Measurements from ENCODE around the gene RTP3. TPM values are rescaled to one million over a fixed set of nuclear protein-coding genes. Genes with fewer than 3 reads are reported as not detected.

The RTP3 gene
- total and polyA plus RNA-seq, 2 of the 8 experiments (the other 6 are each of a cell fraction or from before 2014, with no cell fraction given): 0.08 TPM; not detected in 1

- Histone ChIP-seq H3K79me1 (ENCODE audit: low read depth, low read length) (no peaks in the 10 kb centered on the region), H2BK20ac (ENCODE audit: low read length) (0 out of 2 replicates have a peak overlapping the region, but pooled peaks have one; percentile 65), H3K4me3 (ENCODE audit: extremely low read depth in 1 of 4, insufficient read depth in 2 of 4, low read depth in 3 of 4, low read length in 4 of 4) (no peak overlapping the region), H3K9me3 (ENCODE audit: insufficient read depth in 2 of 2, low read depth in 1 of 2, low read length in 1 of 2) (peaks cover 0 to 10% of the 10 kb centered on the region in 2 experiments; a peak in 2 of 4 replicates), H3K23me2 (ENCODE audit: low read depth, low read length) (no peaks in the 10 kb centered on the region), H3K18ac (ENCODE audit: extremely low read depth, low read length) (no peak overlapping the region), H3K36me3 (ENCODE audit: control insufficient read depth in 2 of 4, insufficient read depth in 4 of 4, low read length in 3 of 4) (no peaks in the 10 kb centered on the region), H4K20me1 (replicated peaks in 1 of 2; ENCODE audit: control insufficient read depth in 1 of 2, insufficient read depth in 2 of 2, low read length in 2 of 2) (no peaks in the 10 kb centered on the region), H3K4me2 (ENCODE audit: insufficient read depth in 1 of 2, low read depth in 2 of 2, low read length in 2 of 2) (no peak overlapping the region), H2BK120ac (replicated peaks; ENCODE audit: low read depth, low read length) (no peak overlapping the region), H3K56ac (replicated peaks; ENCODE audit: insufficient read length, low read depth, low read length) (no peak overlapping the region), H4K5ac (ENCODE audit: insufficient read length, low read depth, low read length) (no peak overlapping the region), H3K4me1 (replicated peaks in 1 of 4; ENCODE audit: control insufficient read depth in 3 of 4, insufficient read depth in 4 of 4, low read length in 3 of 4) (peaks cover 0 to 7% (median 1%) of the 10 kb centered on the region in 4 experiments; a peak in 2 of 7 replicates), H3K27me3 (replicated peaks in 1 of 4; ENCODE audit: control insufficient read depth in 3 of 4, extremely low read depth in 1 of 4, insufficient read depth in 3 of 4, low read length in 3 of 4) (peaks cover 0 to 4% (median 0%) of the 10 kb centered on the region in 4 experiments; a peak in 1 of 7 replicates), H4K91ac (replicated peaks; ENCODE audit: insufficient read length, low read length) (no peak overlapping the region), H2BK5ac (ENCODE audit: low read depth, low read length) (no peak overlapping the region), H3K14ac (ENCODE audit: insufficient read length) (no peak overlapping the region), H2AK5ac (ENCODE audit: low read depth, low read length) (no peak overlapping the region), H2AFZ (ENCODE audit: low read length) (no peak overlapping the region), H3K79me2 (ENCODE audit: control insufficient read depth in 1 of 2, insufficient read depth in 2 of 2, low read length in 2 of 2) (no peaks in the 10 kb centered on the region), H3K9ac (replicated peaks in 1 of 4; ENCODE audit: extremely low read depth in 1 of 4, low read depth in 3 of 4, low read length in 3 of 4) (no peak overlapping the region), H3K27ac (ENCODE audit: low read depth, low read length) (no peak overlapping the region), H3K23ac (ENCODE audit: insufficient read length) (no peak overlapping the region), H3K4ac (replicated peaks; ENCODE audit: insufficient read length, low read depth, low read length) (no peak overlapping the region), H4K8ac (ENCODE audit: extremely low read depth, insufficient read depth, low read length) (no peak overlapping the region), H2BK12ac (ENCODE audit: low read depth, low read length) (no peak overlapping the region), H2BK15ac (ENCODE audit: low read length) (no peak overlapping the region; the same call in 1 of the 2 replicates)
- TF ChIP-seq GTF2F1 (IDR thresholded peaks at IDR 0.05; ENCODE audit: borderline replicate concordance, low read depth, low read length) (no peak), BACH1 (IDR thresholded peaks at IDR 0.05; ENCODE audit: low read length) (no peak), POLR2AphosphoS5 (IDR thresholded peaks at IDR 0.05; ENCODE audit: low read depth, low read length) (no peak), EGR1 (IDR thresholded peaks at IDR 0.05; ENCODE audit: borderline replicate concordance, low read depth, low read length) (no peak), CBX5 (IDR thresholded peaks at IDR 0.05; ENCODE audit: low read depth, low read length) (no peak)
- POLR2A ChIA-PET (ENCODE audit: partially characterized antibody): interaction anchor here (0.9 to 2.9 kb wide), 6 partner anchors 50 to 90 kb away, joined by 3 to 21 read pairs (median 4); no protein-coding TSS in a partner anchor
- no peak for FAIRE-seq
- DNase-seq (ENCODE audit: low read depth in 1 of 2, low spot score in 2 of 2): peak in 1 of 2 experiments; percentile 40
- CTCF ChIA-PET (ENCODE audit: partially characterized antibody): interaction anchor here (0.6 to 7.9 kb wide), 29 partner anchors 7 to 364 kb away, joined by 3 to 63 read pairs (median 4); no protein-coding TSS in a partner anchor
- WGBS, 2 experiments (ENCODE audit: extremely low coverage in 1 of 2, insufficient coverage in 1 of 2, insufficient read length in 1 of 2, insufficient replicate concordance in 2 of 2, low coverage in 1 of 2, low lambda C conversion rate in 2 of 2, missing lambda C conversion rate in 1 of 2): 81% methylated on average over 5 of the region's 5 CpGs; no CpG with 5 or more reads in 1 of the 2 experiments
Observed at GRCh38 chr3:46495901-46496456, 1.8 kb upstream of the RTP3 start.
